Measurements from ENCODE around the gene FBXO4. TPM values are rescaled to one million over a fixed set of nuclear protein-coding genes. Genes with fewer than 3 reads are reported as not detected.

FBXO4 gene
- 10 to 100 TPM in 1 of 4 donors, 1 to 10 TPM in 3; 7.6 to 16.5 (median 7.9) TPM for total RNA-seq

GRCh38 chr5:41924872-41925554, at the start of gene FBXO4:
FBXO4 (plus strand) TSS chr5:41925281; CDS start chr5:41925310, 29 bp downstream.
- H3K4me3 ChIP-seq, result peak within 1 kb of the TSS; percentile 75 to 85 (median 79)
- peaks cover 0 to 18% (median 0%) of the 10 kb centered on the region in 3 donors for H3K36me3 ChIP-seq
- no peaks in the 10 kb centered on the region for H3K27me3 ChIP-seq
- peaks cover 0 to 5% (median 1%) of the 10 kb centered on the region in 4 donors for H3K4me1 ChIP-seq
- H3K9me3 ChIP-seq, result no peaks in the 10 kb centered on the region
- H3K27ac ChIP-seq, result peak within 1 kb of the TSS; percentile 89 to 96 (median 92)
- DNase-seq, result peak; percentile 75 to 94 (median 92)
- peak; percentile 61 to 74 for TF ChIP-seq POLR2A (IDR thresholded peaks at IDR 0.05)
- TF ChIP-seq CTCF (IDR thresholded peaks at IDR 0.05), result peak in 5 of 6 experiments; percentile 20 to 55 (median 49)

- Histone ChIP-seq H3K9me3 (no peaks in the 10 kb centered on the region), H3K4me3 (no peak overlapping the region), H3K27ac (no peak overlapping the region), H3K36me3 (no peaks in the 10 kb centered on the region), H3K4me1 (no peaks in the 10 kb centered on the region), H3K27me3 (no peaks in the 10 kb centered on the region)
- TF ChIP-seq CTCF (IDR thresholded peaks at IDR 0.05), result no peak
- TF ChIP-seq POLR2A (IDR thresholded peaks at IDR 0.05), result no peak
- no peak for DNase-seq
Observed at GRCh38 chr5:41876678-41877077, 48.4 kb upstream of the FBXO4 start.

- Histone ChIP-seq H3K4me1 (no peaks in the 10 kb centered on the region), H3K27ac (no peak overlapping the region), H3K27me3 (no peaks in the 10 kb centered on the region), H3K4me3 (no peak overlapping the region), H3K36me3 (no peaks in the 10 kb centered on the region), H3K9me3 (no peaks in the 10 kb centered on the region)
- TF ChIP-seq POLR2A (IDR thresholded peaks at IDR 0.05) (no peak), CTCF (IDR thresholded peaks at IDR 0.05) (no peak)
- no peak for DNase-seq
Observed at GRCh38 chr5:41877408-41877807, 47.7 kb upstream of the FBXO4 start.

- no peak for DNase-seq
- no peak overlapping the region for H3K27ac ChIP-seq
Observed at GRCh38 chr5:41878173-41878572, 46.9 kb upstream of the FBXO4 start.

GRCh38 chr5:41878643-41879478, 46.2 kb upstream of the FBXO4 start:
- no peaks in the 10 kb centered on the region for H3K27me3 ChIP-seq
- H3K4me1 ChIP-seq, result no peaks in the 10 kb centered on the region
- H3K27ac ChIP-seq, result no peak overlapping the region
- H3K4me3 ChIP-seq, result no peak overlapping the region
- no peak for DNase-seq
- no peak for TF ChIP-seq CTCF (IDR thresholded peaks at IDR 0.05)
- no peak for TF ChIP-seq POLR2A (IDR thresholded peaks at IDR 0.05)
- H3K36me3 ChIP-seq, result no peaks in the 10 kb centered on the region
- H3K9me3 ChIP-seq, result no peaks in the 10 kb centered on the region

More at GRCh38 chr5:41878173-41878572, 46.9 kb upstream of the FBXO4 start:
- TF ChIP-seq POLR2A (IDR thresholded peaks at IDR 0.05) (no peak), CTCF (IDR thresholded peaks at IDR 0.05) (no peak)
- no peaks in the 10 kb centered on the region for H3K27me3 ChIP-seq
- no peaks in the 10 kb centered on the region for H3K36me3 ChIP-seq
- H3K4me3 ChIP-seq, result no peak overlapping the region
- H3K9me3 ChIP-seq, result no peaks in the 10 kb centered on the region
- H3K4me1 ChIP-seq, result no peaks in the 10 kb centered on the region
